ENCODE results near the gene IMPDH1. TPM values are rescaled to one million over a fixed set of nuclear protein-coding genes. Genes with fewer than 3 reads are reported as not detected.

The IMPDH1 gene
- total and polyA plus RNA-seq, 2 donors (not counting 1 experiment from before 2014, with no cell fraction given): 54.9 to 90.6 TPM

DNA sequence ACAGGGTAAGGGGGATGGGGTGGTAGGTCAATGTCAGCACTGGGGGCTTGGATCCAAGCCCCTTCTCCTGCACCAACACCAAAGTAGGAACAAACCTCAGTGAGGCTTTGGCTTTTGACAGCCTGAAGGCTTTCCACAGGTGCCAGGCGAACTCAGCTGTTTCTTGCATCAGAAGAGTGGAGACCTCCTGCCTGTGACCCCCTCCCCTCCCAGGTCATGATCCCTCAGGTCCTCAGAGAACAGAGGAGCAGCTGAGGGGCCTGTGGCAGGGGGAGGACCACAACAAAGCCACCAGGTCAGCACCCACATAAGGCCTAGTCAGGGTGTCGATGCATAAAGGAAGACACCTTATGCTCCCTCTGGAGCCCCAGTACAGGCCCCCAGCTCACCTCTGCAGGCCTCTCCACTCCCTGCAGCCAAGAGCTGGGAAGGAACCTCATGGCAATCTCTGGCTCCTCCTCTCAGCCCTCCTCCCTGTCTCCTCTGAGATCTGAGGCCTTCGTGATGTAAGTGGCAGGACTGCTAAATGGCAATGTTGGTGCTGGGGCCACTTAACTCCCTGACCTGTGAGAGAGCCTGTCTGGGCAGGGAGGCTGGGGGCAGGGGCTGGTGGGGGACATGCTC, 29.2 kb downstream of the IMPDH1 start:
- no peak overlapping the region for H3K4me2 ChIP-seq (replicated peaks; ENCODE audit: low read depth, low read length, poor library complexity, severe bottlenecking)
- Mint-ChIP-seq H3K4me1 (no peaks in the 10 kb centered on the region), H3K9me3 (ENCODE audit: insufficient read depth) (no peaks in the 10 kb centered on the region), H3K4me3 (no peak overlapping the region), H3K27me3 (peaks cover 9% of the 10 kb centered on the region), H3K27ac (no peak overlapping the region)
- no peak overlapping the region for H2AFZ ChIP-seq (ENCODE audit: insufficient read depth, low read depth, low read length, poor library complexity, severe bottlenecking)
- TF ChIP-seq EZH2 (IDR thresholded peaks at IDR 0.05; ENCODE audit: borderline replicate concordance, insufficient read depth, low read depth, low read length, poor library complexity, severe bottlenecking): no peak
- TF ChIP-seq, protein P1, sequence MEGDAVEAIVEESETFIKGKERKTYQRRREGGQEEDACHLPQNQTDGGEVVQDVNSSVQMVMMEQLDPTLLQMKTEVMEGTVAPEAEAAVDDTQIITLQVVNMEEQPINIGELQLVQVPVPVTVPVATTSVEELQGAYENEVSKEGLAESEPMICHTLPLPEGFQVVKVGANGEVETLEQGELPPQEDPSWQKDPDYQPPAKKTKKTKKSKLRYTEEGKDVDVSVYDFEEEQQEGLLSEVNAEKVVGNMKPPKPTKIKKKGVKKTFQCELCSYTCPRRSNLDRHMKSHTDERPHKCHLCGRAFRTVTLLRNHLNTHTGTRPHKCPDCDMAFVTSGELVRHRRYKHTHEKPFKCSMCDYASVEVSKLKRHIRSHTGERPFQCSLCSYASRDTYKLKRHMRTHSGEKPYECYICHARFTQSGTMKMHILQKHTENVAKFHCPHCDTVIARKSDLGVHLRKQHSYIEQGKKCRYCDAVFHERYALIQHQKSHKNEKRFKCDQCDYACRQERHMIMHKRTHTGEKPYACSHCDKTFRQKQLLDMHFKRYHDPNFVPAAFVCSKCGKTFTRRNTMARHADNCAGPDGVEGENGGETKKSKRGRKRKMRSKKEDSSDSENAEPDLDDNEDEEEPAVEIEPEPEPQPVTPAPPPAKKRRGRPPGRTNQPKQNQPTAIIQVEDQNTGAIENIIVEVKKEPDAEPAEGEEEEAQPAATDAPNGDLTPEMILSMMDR (IDR thresholded peaks at IDR 0.05): no peak
- 67% methylated on average over 1 of the region's 3 CpGs for WGBS (ENCODE audit: insufficient coverage)
- POLR2A ChIA-PET: interaction anchor here (0.7 kb wide), 1 partner anchor 506 kb away, joined by 4 read pairs; no protein-coding TSS in a partner anchor
- CTCF ChIA-PET: interaction anchor here (0.8 to 2.4 kb wide), 4 partner anchors 8 to 37 kb away, joined by 3 to 6 read pairs (median 4); partner anchors contain the start of gene RBM28
- ATAC-seq (ENCODE audit: low read depth): no peak
- no peak overlapping the region for H3K4me3 ChIP-seq (ENCODE audit: control extremely low read depth in 1 of 5, extremely low read depth in 1 of 5, insufficient read depth in 1 of 5, low read depth in 2 of 5, low read length in 4 of 5)
- no peak for DNase-seq
- no peaks in the 10 kb centered on the region for H3K27me3 ChIP-seq (replicated peaks in 1 of 4; ENCODE audit: control extremely low read depth in 1 of 4, control insufficient read depth in 3 of 4, insufficient read depth in 4 of 4, low read length in 3 of 4)
- no peaks in the 10 kb centered on the region for H3K79me2 ChIP-seq (ENCODE audit: control insufficient read depth, insufficient read depth, low read length)
- no peaks in the 10 kb centered on the region for H3K36me3 ChIP-seq (replicated peaks in 1 of 2; ENCODE audit: control extremely low read depth in 1 of 2, control insufficient read depth in 1 of 2, extremely low read depth in 1 of 2, insufficient read depth in 2 of 2, low read length in 1 of 2)
- no peaks in the 10 kb centered on the region for H3K4me1 ChIP-seq (ENCODE audit: control insufficient read depth in 2 of 2, insufficient read depth in 2 of 2, low read length in 2 of 2)
- H3K9ac ChIP-seq (ENCODE audit: low read length): no peak overlapping the region
- no peaks in the 10 kb centered on the region for H3K9me3 ChIP-seq (ENCODE audit: control extremely low read depth in 1 of 3, control insufficient read depth in 2 of 3, insufficient read depth in 1 of 3, low read length in 2 of 3)
- intact Hi-C loops (cut with micrococcal nuclease): no loop called here
- H4K20me1 ChIP-seq (ENCODE audit: control insufficient read depth, insufficient read depth, low read length, poor library complexity, severe bottlenecking): no peaks in the 10 kb centered on the region
- no peak overlapping the region for H3K27ac ChIP-seq (ENCODE audit: low read length in 2 of 2)

DNA sequence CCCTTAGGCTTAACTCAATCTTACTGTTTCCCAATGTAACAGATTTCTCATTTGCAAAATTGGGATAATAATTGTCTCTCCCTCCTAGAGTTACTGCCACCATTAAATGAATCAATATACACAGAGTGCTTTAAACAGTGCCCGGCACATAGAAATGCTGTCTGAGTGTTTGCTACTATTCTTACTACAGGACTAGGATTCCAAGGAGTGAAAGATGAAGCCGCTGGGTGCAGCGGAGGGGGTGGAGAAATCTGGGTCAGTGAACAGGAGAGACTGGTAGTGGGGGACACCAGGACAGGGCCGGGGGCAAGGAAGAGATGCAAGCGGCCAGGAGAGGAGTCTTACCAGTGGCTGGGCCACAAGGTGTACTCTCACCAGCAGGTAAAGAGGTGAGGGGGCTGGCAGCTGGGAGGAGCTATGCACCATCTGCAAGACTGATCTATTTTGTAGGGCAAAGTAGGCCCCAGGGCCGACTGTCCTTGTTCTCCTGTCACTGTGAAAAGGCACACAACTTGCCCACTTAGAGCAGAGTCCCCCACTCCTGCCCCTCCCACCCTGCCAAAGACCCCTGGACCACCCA, 29.8 kb downstream of the IMPDH1 start:
- intact Hi-C loops (cut with micrococcal nuclease): no loop called here
- Histone ChIP-seq H3K9ac (ENCODE audit: low read length) (no peak overlapping the region), H4K20me1 (ENCODE audit: control insufficient read depth, insufficient read depth, low read length, poor library complexity, severe bottlenecking) (no peaks in the 10 kb centered on the region), H2AFZ (ENCODE audit: insufficient read depth, low read depth, low read length, poor library complexity, severe bottlenecking) (no peak overlapping the region), H3K9me3 (ENCODE audit: control extremely low read depth in 1 of 3, control insufficient read depth in 2 of 3, insufficient read depth in 1 of 3, low read length in 2 of 3) (no peaks in the 10 kb centered on the region), H3K4me2 (replicated peaks; ENCODE audit: low read depth, low read length, poor library complexity, severe bottlenecking) (no peak overlapping the region), H3K4me1 (ENCODE audit: control insufficient read depth in 2 of 2, insufficient read depth in 2 of 2, low read length in 2 of 2) (no peaks in the 10 kb centered on the region), H3K79me2 (ENCODE audit: control insufficient read depth, insufficient read depth, low read length) (no peaks in the 10 kb centered on the region), H3K36me3 (replicated peaks in 1 of 2; ENCODE audit: control extremely low read depth in 1 of 2, control insufficient read depth in 1 of 2, extremely low read depth in 1 of 2, insufficient read depth in 2 of 2, low read length in 1 of 2) (no peaks in the 10 kb centered on the region), H3K4me3 (ENCODE audit: control extremely low read depth in 1 of 5, extremely low read depth in 1 of 5, insufficient read depth in 1 of 5, low read depth in 2 of 5, low read length in 4 of 5) (no peak overlapping the region), H3K27ac (ENCODE audit: low read length in 2 of 2) (no peak overlapping the region), H3K27me3 (replicated peaks in 1 of 4; ENCODE audit: control extremely low read depth in 1 of 4, control insufficient read depth in 3 of 4, insufficient read depth in 4 of 4, low read length in 3 of 4) (no peaks in the 10 kb centered on the region)
- POLR2A ChIA-PET: interaction anchor here (0.7 kb wide), 1 partner anchor 506 kb away, joined by 4 read pairs; no protein-coding TSS in a partner anchor
- H3K9me3 Mint-ChIP-seq (ENCODE audit: insufficient read depth): no peaks in the 10 kb centered on the region
- no peak overlapping the region for H3K27ac Mint-ChIP-seq
- TF ChIP-seq EZH2 (IDR thresholded peaks at IDR 0.05; ENCODE audit: borderline replicate concordance, insufficient read depth, low read depth, low read length, poor library complexity, severe bottlenecking): no peak
- TF ChIP-seq, protein P1 (IDR thresholded peaks at IDR 0.05): no peak
- peaks cover 9% of the 10 kb centered on the region for H3K27me3 Mint-ChIP-seq
- DNase-seq (no peak), ATAC-seq (ENCODE audit: low read depth) (no peak)
- WGBS (ENCODE audit: insufficient coverage): 95% methylated on average over 4 of the region's 6 CpGs
- no peak overlapping the region for H3K4me3 Mint-ChIP-seq
- CTCF ChIA-PET: interaction anchor here (2.2 to 2.4 kb wide), 2 partner anchors 8 to 32 kb away, joined by 5 to 6 read pairs; no protein-coding TSS in a partner anchor
- H3K4me1 Mint-ChIP-seq: no peaks in the 10 kb centered on the region

All from B cell (primary cell).